A549 treated with CORT108297 at 1 μM for 4 hours (cell line): ENCODE results near the gene ADH6. TPM values are rescaled to one million over a fixed set of nuclear protein-coding genes. Genes with fewer than 3 reads are reported as not detected.

Source experiments
- total RNA-seq: library from RNA; stranded (reverse); fragments of 200-300 nt; extraction: Qiagen RNA extraction; gene quantifications from 5 replicates; pipeline ENCODE4 v1.2.3, GENCODE V29; 2022

ADH6 gene
- total RNA-seq, result 0.07 to 0.15 TPM (median 0.12 TPM) in 3 of 5 replicates, not detected in the others

GRCh38 chr4:99219072-99219471, at the start of gene ADH6:
Gene ADH6 (minus strand): TSS chr4:99219246. CDS start chr4:99219152, 94 bp downstream.

Other genes starting within 250 kb of the ADH6 start
- gene METAP1, start 223.5 kb downstream of the ADH6 start, total RNA-seq, result 44.6 to 95.5 TPM (median 49.7 TPM) in 5 replicates
- 102 to 133 TPM (median 105 TPM) in 5 replicates for gene ADH5, start 130.5 kb downstream of the ADH6 start, total RNA-seq
- 0.07 TPM in 1 of 5 replicates, not detected in the others for gene ADH4, start 74.9 kb downstream of the ADH6 start, total RNA-seq
- not detected in 5 replicates for gene ADH1A, start 71.7 kb upstream of the ADH6 start, total RNA-seq
- not detected in 5 replicates for gene ADH1B, start 102.2 kb upstream of the ADH6 start, total RNA-seq
- gene ADH1C, start 133.5 kb upstream of the ADH6 start, total RNA-seq, result not detected in 5 replicates
- not detected in 5 replicates for gene ADH7, start 216.1 kb upstream of the ADH6 start, total RNA-seq